Activated T-cell treated with anti-CD3 and anti-CD28 coated beads, Interleukin-2, amount 50 U/mL, for 1 hour (primary cell): Measurements from ENCODE around the gene ZNF519.

ENCODE experiments used
- DNase-seq: peaks from one replicate; pipeline ENCODE4 v3.0.0-alpha.2; 2020

The ZNF519 gene

GRCh38 chr18:14092625-14093306, 39.5 kb downstream of the ZNF519 start:
- DNase-seq, result no peak

DNA sequence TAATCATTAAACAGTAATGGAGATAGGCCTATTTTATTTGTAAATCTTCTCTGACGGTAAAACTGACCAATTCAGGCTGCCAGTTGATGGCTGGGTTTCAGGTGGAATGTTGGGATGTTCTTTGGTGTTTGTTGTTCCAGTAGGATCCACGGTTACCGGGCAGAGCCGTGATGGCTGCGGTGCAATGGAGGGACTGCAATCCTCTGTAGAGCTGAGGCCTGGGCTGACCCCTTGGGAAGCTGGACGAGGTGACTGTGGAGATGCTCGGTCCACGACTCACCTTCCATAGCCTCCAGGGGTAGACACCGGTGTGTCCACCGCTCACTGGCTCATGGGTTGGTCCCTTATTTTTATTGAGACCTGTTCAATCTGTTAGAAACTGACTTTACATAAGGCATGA, 42.5 kb downstream of the ZNF519 start:
- no peak for DNase-seq

- no peak for DNase-seq
Observed at GRCh38 chr18:14089191-14089590, 43.0 kb downstream of the ZNF519 start.

DNA sequence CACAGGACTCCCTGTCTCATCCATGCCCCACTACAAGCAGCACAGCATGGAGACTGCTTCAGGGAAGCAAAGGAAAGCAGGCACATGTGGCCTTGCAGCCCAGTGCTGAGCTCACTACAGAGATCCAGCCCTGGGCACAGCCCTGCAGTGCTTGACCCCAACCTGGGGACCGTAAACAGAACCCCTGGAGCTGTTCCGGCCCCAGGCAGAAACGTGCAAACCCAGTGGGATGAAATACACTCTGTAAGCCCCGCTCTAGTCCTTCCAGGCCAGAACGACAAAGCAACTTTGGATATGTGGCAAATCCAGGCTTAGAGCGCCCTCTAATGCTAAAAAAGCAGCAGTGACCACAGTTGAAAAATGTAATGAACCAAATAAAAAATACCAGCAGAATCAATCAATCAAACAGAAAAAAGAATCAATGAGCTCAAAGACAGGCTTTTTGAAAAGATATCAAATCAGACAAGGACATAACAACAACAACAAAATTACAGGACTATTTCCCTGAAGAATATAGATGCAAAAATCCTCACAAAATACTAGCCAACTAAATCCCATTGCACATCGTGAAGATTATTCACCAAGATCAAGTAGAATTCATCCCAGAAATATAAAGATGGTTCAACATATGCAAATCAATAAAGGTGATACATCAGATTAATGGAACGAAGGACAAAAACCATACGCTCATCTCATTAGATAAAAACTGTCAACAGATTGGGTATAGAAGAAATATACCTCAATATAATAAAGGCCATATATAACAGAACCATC, 45.6 kb downstream of the ZNF519 start:
- DNase-seq, result no peak

DNA sequence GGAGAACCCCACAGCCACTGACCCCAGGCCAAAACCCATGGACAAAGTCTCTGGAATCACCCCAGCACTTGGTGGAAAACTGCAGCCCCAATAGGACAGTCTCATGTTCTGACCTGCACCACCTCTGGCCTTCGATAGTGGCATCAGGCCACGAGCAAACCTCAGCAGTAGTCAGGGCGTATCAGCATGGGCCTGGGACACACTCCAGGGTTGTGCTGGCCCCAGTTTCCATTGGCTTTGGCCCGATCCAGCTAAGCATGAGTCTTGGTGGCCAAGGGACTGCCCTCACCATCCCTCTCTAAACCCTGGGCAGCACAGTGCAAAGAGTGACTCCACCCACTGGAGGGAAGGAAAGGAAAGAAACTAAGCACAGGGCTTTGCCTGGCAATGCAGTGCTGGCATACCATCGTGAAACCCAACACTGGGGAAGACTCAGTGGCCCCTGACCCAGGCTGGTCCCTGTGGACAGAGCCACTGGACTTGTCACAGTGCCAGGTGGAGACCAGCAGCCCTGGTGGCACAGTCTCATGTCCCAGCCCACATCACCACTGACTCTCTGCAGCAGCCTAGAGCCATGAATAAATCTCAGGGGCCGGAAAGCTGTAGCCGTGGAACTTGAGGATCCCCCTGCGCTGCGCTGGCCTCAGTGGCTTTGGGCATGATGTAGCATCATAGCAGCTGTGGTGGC, 46.3 kb downstream of the ZNF519 start:
- no peak for DNase-seq

- no peak for DNase-seq
Observed at GRCh38 chr18:14075196-14075595, 57.0 kb downstream of the ZNF519 start.

- no peak for DNase-seq
Observed at GRCh38 chr18:14074187-14074586, 58.0 kb downstream of the ZNF519 start.

DNA sequence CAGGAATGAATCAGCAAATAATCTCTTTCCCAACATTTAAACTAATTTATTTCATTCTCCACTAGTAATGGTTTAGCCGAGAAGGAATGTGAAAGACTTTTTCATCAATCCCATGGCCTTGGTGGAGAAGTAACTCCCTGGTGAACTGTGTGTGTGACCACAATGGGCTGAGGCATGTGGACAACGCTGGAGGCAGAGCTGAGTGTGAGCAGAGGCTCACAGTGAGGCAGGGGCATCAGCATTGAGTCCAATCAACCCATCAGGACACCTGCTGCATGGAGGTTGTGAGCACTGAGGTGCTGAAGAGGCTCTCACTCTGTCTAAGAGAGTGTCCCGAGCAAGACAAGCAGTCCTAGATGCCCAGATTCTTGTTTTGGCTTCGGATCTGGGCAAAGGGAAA, 78.6 kb downstream of the ZNF519 start:
- no peak for DNase-seq
